Lower leg skin (tissue), 3 donors: ENCODE data around the gene KIF2A.

ENCODE experiments used
- POLR2A ChIP-seq, 2 donors: fragments of 450-650 bp; IDR thresholded peaks; one replicate each; pipeline ENCODE4 v1.6.1; 2016 to 2017; ENCODE audit warnings: antibody characterized with exemption in 2 of 2, mild to moderate bottlenecking in 1 of 2, moderate library complexity in 1 of 2
- TF ChIP-seq, protein P1 (sequence below), 3 donors: fragments of 450-650 bp; IDR thresholded peaks; one replicate each; pipeline ENCODE4 v1.5.1; 2016; ENCODE audit warnings: antibody characterized with exemption in 3 of 3, mild to moderate bottlenecking in 3 of 3, moderate library complexity in 2 of 3

DNA sequence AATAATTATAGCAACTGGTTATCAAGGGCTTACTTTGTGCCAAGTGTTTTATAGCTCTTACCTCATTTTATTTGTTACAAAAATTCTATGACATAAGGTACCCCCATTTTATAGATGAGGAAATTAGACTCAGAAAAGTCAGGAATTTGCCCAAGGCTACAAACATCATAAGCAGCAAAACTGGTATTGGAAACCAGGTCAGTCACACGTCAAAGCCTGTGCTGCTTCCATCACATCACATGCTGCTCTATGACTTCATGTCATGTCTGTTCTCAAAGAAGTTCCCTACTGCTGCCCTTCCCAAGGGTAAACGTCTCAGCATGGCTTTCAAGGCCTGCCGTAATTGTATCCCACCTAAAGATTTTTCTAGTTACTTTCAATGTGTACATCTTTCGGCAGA, 6.9 kb upstream of the KIF2A start:
- TF ChIP-seq, protein P1, sequence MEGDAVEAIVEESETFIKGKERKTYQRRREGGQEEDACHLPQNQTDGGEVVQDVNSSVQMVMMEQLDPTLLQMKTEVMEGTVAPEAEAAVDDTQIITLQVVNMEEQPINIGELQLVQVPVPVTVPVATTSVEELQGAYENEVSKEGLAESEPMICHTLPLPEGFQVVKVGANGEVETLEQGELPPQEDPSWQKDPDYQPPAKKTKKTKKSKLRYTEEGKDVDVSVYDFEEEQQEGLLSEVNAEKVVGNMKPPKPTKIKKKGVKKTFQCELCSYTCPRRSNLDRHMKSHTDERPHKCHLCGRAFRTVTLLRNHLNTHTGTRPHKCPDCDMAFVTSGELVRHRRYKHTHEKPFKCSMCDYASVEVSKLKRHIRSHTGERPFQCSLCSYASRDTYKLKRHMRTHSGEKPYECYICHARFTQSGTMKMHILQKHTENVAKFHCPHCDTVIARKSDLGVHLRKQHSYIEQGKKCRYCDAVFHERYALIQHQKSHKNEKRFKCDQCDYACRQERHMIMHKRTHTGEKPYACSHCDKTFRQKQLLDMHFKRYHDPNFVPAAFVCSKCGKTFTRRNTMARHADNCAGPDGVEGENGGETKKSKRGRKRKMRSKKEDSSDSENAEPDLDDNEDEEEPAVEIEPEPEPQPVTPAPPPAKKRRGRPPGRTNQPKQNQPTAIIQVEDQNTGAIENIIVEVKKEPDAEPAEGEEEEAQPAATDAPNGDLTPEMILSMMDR (IDR thresholded peaks at IDR 0.05), result no peak
- no peak for TF ChIP-seq POLR2A (IDR thresholded peaks at IDR 0.05)
